Ovary (tissue), 3 donors: Measurements from ENCODE around the gene ATG14.

Experiments
- EP300 ChIP-seq: sonication (generic); formaldehyde crosslinking; IDR thresholded peaks from one replicate; pipeline ENCODE4 v1.6.1; 2017; ENCODE audit warnings: antibody characterized with exemption
- POLR2A ChIP-seq: fragments of 450-650 bp; IDR thresholded peaks from one replicate; pipeline ENCODE4 v1.6.1; 2017; ENCODE audit warnings: antibody characterized with exemption, mild to moderate bottlenecking, moderate library complexity
- TF ChIP-seq, protein P1 (sequence below), 3 donors: fragments of 450-650 bp in 2 of 3; fragments of 200-600 bp in 1 of 3; IDR thresholded peaks; one replicate each; pipeline versions ENCODE4 v1.5.1 to v1.8.0; 2016 to 2022; ENCODE audit warnings: antibody characterized with exemption in 3 of 3, mild to moderate bottlenecking in 1 of 3
- donor health status: DM: no; HTN: no; CAD: no.

DNA sequence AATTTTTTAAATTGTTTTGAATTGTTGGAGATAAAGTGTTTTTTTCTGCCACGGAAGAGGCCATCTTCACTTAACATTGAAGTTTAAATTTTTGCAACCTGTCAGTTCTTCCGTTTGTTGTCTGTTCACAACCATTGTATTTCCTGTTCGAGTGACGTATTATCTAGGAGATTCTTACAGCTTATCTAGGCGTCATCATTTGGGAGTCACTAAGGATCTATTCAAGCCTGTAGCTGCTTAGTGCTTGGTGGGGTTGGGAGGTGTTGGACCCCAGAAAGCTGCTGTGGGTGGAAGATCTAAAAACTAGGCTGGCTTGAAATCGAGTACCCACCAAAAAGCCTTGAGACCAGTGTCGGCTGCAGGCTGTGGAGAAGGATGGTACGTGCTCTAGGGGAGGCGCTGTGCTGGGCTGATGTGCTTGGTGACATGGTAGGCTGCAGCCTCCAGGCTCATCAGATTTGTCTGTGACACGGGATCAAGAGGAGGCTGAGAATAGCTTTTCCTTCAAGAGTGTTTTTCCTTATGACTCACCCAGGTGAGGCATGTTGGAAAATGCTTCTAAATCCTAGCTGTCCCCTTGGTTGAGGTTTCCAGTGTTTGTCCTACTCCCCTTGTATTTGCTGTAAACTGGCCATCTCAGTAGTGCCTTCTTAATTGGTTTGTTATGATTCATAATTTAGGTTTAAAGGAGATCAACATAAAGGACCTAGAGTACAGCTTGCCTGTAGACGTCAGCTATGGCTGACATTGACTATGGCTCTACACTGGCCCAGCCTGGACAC is 57.8 kb downstream of the ATG14 start:
- TF ChIP-seq, protein P1, sequence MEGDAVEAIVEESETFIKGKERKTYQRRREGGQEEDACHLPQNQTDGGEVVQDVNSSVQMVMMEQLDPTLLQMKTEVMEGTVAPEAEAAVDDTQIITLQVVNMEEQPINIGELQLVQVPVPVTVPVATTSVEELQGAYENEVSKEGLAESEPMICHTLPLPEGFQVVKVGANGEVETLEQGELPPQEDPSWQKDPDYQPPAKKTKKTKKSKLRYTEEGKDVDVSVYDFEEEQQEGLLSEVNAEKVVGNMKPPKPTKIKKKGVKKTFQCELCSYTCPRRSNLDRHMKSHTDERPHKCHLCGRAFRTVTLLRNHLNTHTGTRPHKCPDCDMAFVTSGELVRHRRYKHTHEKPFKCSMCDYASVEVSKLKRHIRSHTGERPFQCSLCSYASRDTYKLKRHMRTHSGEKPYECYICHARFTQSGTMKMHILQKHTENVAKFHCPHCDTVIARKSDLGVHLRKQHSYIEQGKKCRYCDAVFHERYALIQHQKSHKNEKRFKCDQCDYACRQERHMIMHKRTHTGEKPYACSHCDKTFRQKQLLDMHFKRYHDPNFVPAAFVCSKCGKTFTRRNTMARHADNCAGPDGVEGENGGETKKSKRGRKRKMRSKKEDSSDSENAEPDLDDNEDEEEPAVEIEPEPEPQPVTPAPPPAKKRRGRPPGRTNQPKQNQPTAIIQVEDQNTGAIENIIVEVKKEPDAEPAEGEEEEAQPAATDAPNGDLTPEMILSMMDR (IDR thresholded peaks at IDR 0.05): no peak
- TF ChIP-seq POLR2A: no peak
- no peak for TF ChIP-seq EP300
